ENCODE data around the gene NBPF3.

Gene NBPF3

GRCh38 chr1:21497466-21498061 lies 57.6 kb downstream of the NBPF3 start:
- no peak overlapping the region for H3K9ac ChIP-seq (ENCODE audit: insufficient read length)
- H3K27ac ChIP-seq = no peak overlapping the region
- no peaks in the 10 kb centered on the region for H3K36me3 ChIP-seq (ENCODE audit: insufficient read depth, low read length)
- no peak for TF ChIP-seq FOXP2 (optimal IDR thresholded peaks at IDR 0.05; ENCODE audit: control extremely low read depth, extremely low read length, insufficient read depth)
- TF ChIP-seq POLR2AphosphoS5 (IDR thresholded peaks at IDR 0.05; ENCODE audit: borderline replicate concordance, low read depth, low read length) = no peak
- no peak for TF ChIP-seq EZH2 (IDR thresholded peaks at IDR 0.05)
- DNase-seq (ENCODE audit: low read depth, low spot score) = no peak
- no peak overlapping the region for H3K4me3 ChIP-seq
- H3K9me3 ChIP-seq (ENCODE audit: low read depth, low read length) = 0 out of 2 replicates have a peak, but pooled peaks cover 3% of the 10 kb centered on the region

- H3K9me3 ChIP-seq (ENCODE audit: low read depth, low read length) = 0 out of 2 replicates have a peak, but pooled peaks cover 3% of the 10 kb centered on the region
- H3K4me3 ChIP-seq = no peak overlapping the region
- no peaks in the 10 kb centered on the region for H3K36me3 ChIP-seq (ENCODE audit: insufficient read depth, low read length)
- DNase-seq (ENCODE audit: low read depth, low spot score) = no peak
- no peak overlapping the region for H3K27ac ChIP-seq
- TF ChIP-seq POLR2AphosphoS5 (IDR thresholded peaks at IDR 0.05; ENCODE audit: borderline replicate concordance, low read depth, low read length) (no peak), FOXP2 (optimal IDR thresholded peaks at IDR 0.05; ENCODE audit: control extremely low read depth, extremely low read length, insufficient read depth) (no peak), EZH2 (IDR thresholded peaks at IDR 0.05) (no peak)
- H3K9ac ChIP-seq (ENCODE audit: insufficient read length) = no peak overlapping the region
Observed at GRCh38 chr1:21499283-21499950, 59.5 kb downstream of the NBPF3 start.

- TF ChIP-seq POLR2AphosphoS5 (IDR thresholded peaks at IDR 0.05; ENCODE audit: borderline replicate concordance, low read depth, low read length) (no peak), EZH2 (IDR thresholded peaks at IDR 0.05) (no peak), FOXP2 (optimal IDR thresholded peaks at IDR 0.05; ENCODE audit: control extremely low read depth, extremely low read length, insufficient read depth) (no peak)
- no peak overlapping the region for H3K9ac ChIP-seq (ENCODE audit: insufficient read length)
- H3K27ac ChIP-seq = no peak overlapping the region
- H3K4me3 ChIP-seq = no peak overlapping the region
- H3K36me3 ChIP-seq (ENCODE audit: insufficient read depth, low read length) = no peaks in the 10 kb centered on the region
- no peak for DNase-seq (ENCODE audit: low read depth, low spot score)
- 0 out of 2 replicates have a peak, but pooled peaks cover 3% of the 10 kb centered on the region for H3K9me3 ChIP-seq (ENCODE audit: low read depth, low read length)
Observed at GRCh38 chr1:21503706-21504377, 63.9 kb downstream of the NBPF3 start.

- TF ChIP-seq EZH2 (IDR thresholded peaks at IDR 0.05) (no peak), FOXP2 (optimal IDR thresholded peaks at IDR 0.05; ENCODE audit: control extremely low read depth, extremely low read length, insufficient read depth) (no peak), POLR2AphosphoS5 (IDR thresholded peaks at IDR 0.05; ENCODE audit: borderline replicate concordance, low read depth, low read length) (no peak)
- no peaks in the 10 kb centered on the region for H3K9me3 ChIP-seq (ENCODE audit: low read depth, low read length)
- no peak overlapping the region for H3K4me3 ChIP-seq
- no peak for DNase-seq (ENCODE audit: low read depth, low spot score)
- peaks cover 3% of the 10 kb centered on the region; the same call in 1 of the 2 replicates for H3K36me3 ChIP-seq (ENCODE audit: insufficient read depth, low read length)
- H3K27ac ChIP-seq = no peak overlapping the region
- no peak overlapping the region for H3K9ac ChIP-seq (ENCODE audit: insufficient read length)
Observed at GRCh38 chr1:21506804-21507203, 66.9 kb downstream of the NBPF3 start.

GRCh38 chr1:21507511-21508270 lies 67.8 kb downstream of the NBPF3 start:
- no peak for DNase-seq (ENCODE audit: low read depth, low spot score)
- TF ChIP-seq POLR2AphosphoS5 (IDR thresholded peaks at IDR 0.05; ENCODE audit: borderline replicate concordance, low read depth, low read length) (no peak), EZH2 (IDR thresholded peaks at IDR 0.05) (no peak), FOXP2 (optimal IDR thresholded peaks at IDR 0.05; ENCODE audit: control extremely low read depth, extremely low read length, insufficient read depth) (no peak)

GRCh38 chr1:21508580-21509350 lies 68.8 kb downstream of the NBPF3 start:
- H3K9me3 ChIP-seq (ENCODE audit: low read depth, low read length) = no peaks in the 10 kb centered on the region
- DNase-seq (ENCODE audit: low read depth, low spot score) = no peak
- peak overlapping the region; percentile 37 for H3K9ac ChIP-seq (ENCODE audit: insufficient read length)

More at GRCh38 chr1:21507511-21508270, 67.8 kb downstream of the NBPF3 start:
- Histone ChIP-seq H3K9ac (ENCODE audit: insufficient read length) (no peak overlapping the region), H3K4me3 (no peak overlapping the region), H3K27ac (no peak overlapping the region), H3K36me3 (ENCODE audit: insufficient read depth, low read length) (peaks cover 3% of the 10 kb centered on the region; the same call in 1 of the 2 replicates), H3K9me3 (ENCODE audit: low read depth, low read length) (no peaks in the 10 kb centered on the region)

GRCh38 chr1:21509351-21510112 lies 69.6 kb downstream of the NBPF3 start, which contains the start of gene ALPL:
ALPL (plus strand) TSS chr1:21509423; CDS start chr1:21554082, 44,659 bp downstream.
- Histone ChIP-seq H3K9me3 (ENCODE audit: low read depth, low read length) (no peaks in the 10 kb centered on the region), H3K36me3 (ENCODE audit: insufficient read depth, low read length) (peaks cover 3% of the 10 kb centered on the region; the same call in 1 of the 2 replicates), H3K4me3 (peak within 1 kb of the TSS; percentile 81), H3K9ac (ENCODE audit: insufficient read length) (peak within 1 kb of the TSS; percentile 67), H3K27ac (no peak within 1 kb of the TSS)
- TF ChIP-seq FOXP2 (optimal IDR thresholded peaks at IDR 0.05; ENCODE audit: control extremely low read depth, extremely low read length, insufficient read depth) (no peak), EZH2 (IDR thresholded peaks at IDR 0.05) (no peak), POLR2AphosphoS5 (IDR thresholded peaks at IDR 0.05; ENCODE audit: borderline replicate concordance, low read depth, low read length) (peak; percentile 57; the same call in 1 of the 2 replicates)
- DNase-seq (ENCODE audit: low read depth, low spot score) = no peak

More at GRCh38 chr1:21508580-21509350, 68.8 kb downstream of the NBPF3 start:
- peaks cover 3% of the 10 kb centered on the region; the same call in 1 of the 2 replicates for H3K36me3 ChIP-seq (ENCODE audit: insufficient read depth, low read length)
- TF ChIP-seq POLR2AphosphoS5 (IDR thresholded peaks at IDR 0.05; ENCODE audit: borderline replicate concordance, low read depth, low read length) (peak; percentile 11; the same call in 1 of the 2 replicates), FOXP2 (optimal IDR thresholded peaks at IDR 0.05; ENCODE audit: control extremely low read depth, extremely low read length, insufficient read depth) (no peak)
- no peak overlapping the region for H3K27ac ChIP-seq
- peak overlapping the region; percentile 60 for H3K4me3 ChIP-seq

Measured in SK-N-MC (cell line).